ENCODE results near the gene RASGRP4.
"Not testable (repeated sequence)": the region's sequence is repeated elsewhere in the genome, so short reads cannot be mapped to it uniquely, and the experiment has no call there.

Gene RASGRP4

DNA sequence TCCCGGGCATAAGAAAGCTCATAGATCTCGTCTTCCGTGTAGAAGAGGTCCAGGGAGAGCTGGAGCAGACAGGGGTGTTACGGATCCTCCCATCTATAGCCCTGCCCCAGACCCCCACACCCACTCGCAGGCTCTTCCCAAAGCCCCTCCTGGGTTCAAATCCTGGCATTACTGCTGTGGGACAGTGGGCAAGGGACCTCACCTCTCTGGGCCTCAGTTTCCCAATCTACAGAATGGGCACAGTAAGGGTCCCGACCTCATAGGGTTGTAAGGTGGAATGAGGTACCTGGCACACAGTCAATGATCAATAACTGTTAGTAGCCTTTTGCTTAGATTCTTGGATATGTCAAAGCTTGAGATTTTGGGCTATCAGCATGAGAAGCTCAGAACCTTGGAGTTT, 12.6 kb downstream of the RASGRP4 start:
- Histone ChIP-seq H3K36me3 (ENCODE audit: control insufficient read depth in 2 of 2, insufficient read depth in 2 of 2, low read length in 2 of 2) (no peaks in the 10 kb centered on the region), H3K27me3 (ENCODE audit: control insufficient read depth in 1 of 2, insufficient read depth in 2 of 2, low read length in 2 of 2) (peaks cover 13 to 18% of the 10 kb centered on the region in 2 donors), H3K4me1 (ENCODE audit: control insufficient read depth, insufficient read depth, low read length) (peaks cover 8% of the 10 kb centered on the region), H3K27ac (ENCODE audit: low read length) (no peak overlapping the region), H3K9ac (ENCODE audit: low read length in 2 of 2) (no peak overlapping the region), H3K9me3 (ENCODE audit: control insufficient read depth in 2 of 2, low read length in 2 of 2) (no peaks in the 10 kb centered on the region), H3K4me3 (ENCODE audit: low read length in 2 of 2) (no peak overlapping the region)

DNA sequence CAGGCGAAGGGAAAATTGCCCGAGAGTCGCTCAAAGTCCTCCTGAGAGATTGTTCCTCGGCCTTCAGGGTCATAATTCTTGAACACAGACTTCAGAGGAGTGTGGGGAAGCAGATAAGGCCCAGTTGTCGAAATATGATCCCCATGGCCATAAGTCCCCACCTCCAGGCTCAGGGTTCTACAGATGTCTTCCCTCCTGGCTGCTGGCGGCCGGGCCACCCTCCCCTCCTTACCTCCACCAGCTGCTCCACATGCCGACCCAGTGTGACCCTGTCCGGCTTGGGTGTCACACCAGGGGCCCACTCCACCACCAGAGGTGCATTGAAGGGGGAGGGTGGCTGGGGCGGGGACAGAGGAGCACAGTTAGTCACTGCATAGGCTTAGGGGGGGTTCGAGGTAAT, 13.1 kb downstream of the RASGRP4 start:
- peaks cover 5% of the 10 kb centered on the region for H3K4me1 ChIP-seq (ENCODE audit: control insufficient read depth, insufficient read depth, low read length)
- no peaks in the 10 kb centered on the region for H3K9me3 ChIP-seq (ENCODE audit: control insufficient read depth in 2 of 2, low read length in 2 of 2)
- no peak overlapping the region for H3K4me3 ChIP-seq (ENCODE audit: low read length in 2 of 2)
- no peaks in the 10 kb centered on the region for H3K36me3 ChIP-seq (ENCODE audit: control insufficient read depth in 2 of 2, insufficient read depth in 2 of 2, low read length in 2 of 2)
- peaks cover 9 to 13% of the 10 kb centered on the region in 2 donors for H3K27me3 ChIP-seq (ENCODE audit: control insufficient read depth in 1 of 2, insufficient read depth in 2 of 2, low read length in 2 of 2)
- no peak overlapping the region for H3K27ac ChIP-seq (ENCODE audit: low read length)
- no peak overlapping the region for H3K9ac ChIP-seq (ENCODE audit: low read length in 2 of 2)

DNA sequence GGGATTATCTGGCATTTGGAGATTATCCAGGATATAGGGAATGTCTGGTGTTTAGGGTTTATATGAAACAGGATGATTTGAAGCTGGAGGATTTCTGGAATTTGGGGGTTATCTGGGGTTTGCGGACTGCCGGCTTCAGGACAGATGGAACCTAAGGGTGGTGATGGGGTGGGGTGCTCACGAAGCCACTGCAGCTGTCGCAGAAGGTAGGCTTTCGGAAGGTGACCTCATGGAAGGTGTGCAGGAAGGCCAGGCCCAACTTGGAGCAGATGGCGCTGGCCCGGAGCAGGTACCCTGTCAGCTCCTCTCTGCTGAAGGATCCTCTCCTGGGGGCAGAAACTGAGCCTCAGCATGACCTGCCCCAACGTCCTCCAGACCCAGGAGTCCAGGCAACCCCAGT, 13.5 kb downstream of the RASGRP4 start:
- H3K36me3 ChIP-seq (ENCODE audit: control insufficient read depth in 2 of 2, insufficient read depth in 2 of 2, low read length in 2 of 2): no peaks in the 10 kb centered on the region
- no peaks in the 10 kb centered on the region for H3K4me1 ChIP-seq (ENCODE audit: control insufficient read depth, insufficient read depth, low read length)
- no peak overlapping the region for H3K27ac ChIP-seq (ENCODE audit: low read length)

DNA sequence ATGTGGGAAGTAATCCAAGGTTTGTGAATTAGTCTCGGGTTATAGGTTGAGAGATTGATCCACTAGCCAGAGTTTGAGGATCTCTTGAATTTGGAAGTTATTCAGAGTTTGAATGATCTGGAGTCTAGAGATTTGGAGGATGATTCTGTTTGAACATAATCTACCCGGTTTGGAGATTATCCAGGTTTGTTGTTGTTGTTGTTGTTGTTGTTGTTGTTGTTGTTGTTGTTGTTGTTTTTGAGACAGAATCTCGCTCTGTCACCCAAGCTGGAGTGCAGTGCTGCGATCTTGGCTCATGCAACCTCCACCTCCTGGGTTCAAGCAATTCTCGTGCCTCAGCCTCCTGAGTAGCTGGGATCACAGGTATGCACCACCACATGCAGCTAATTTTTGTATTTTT, 14.1 kb downstream of the RASGRP4 start:
- H3K27me3 ChIP-seq (ENCODE audit: control insufficient read depth in 1 of 2, insufficient read depth in 2 of 2, low read length in 2 of 2); H3K36me3 ChIP-seq (ENCODE audit: control insufficient read depth in 2 of 2, insufficient read depth in 2 of 2, low read length in 2 of 2); H3K4me1 ChIP-seq (ENCODE audit: control insufficient read depth, insufficient read depth, low read length); H3K27ac ChIP-seq (ENCODE audit: low read length); H3K9ac ChIP-seq (ENCODE audit: low read length in 2 of 2); H3K4me3 ChIP-seq (ENCODE audit: low read length in 2 of 2); H3K9me3 ChIP-seq (ENCODE audit: control insufficient read depth in 2 of 2, low read length in 2 of 2): not testable (repeated sequence)

More for the DNA sequence above, 13.5 kb downstream of the RASGRP4 start:
- H3K27me3 ChIP-seq (ENCODE audit: control insufficient read depth in 1 of 2, insufficient read depth in 2 of 2, low read length in 2 of 2): peaks cover 6 to 10% of the 10 kb centered on the region in 2 donors
- no peaks in the 10 kb centered on the region for H3K9me3 ChIP-seq (ENCODE audit: control insufficient read depth in 2 of 2, low read length in 2 of 2)
- H3K4me3 ChIP-seq (ENCODE audit: low read length in 2 of 2): no peak overlapping the region
- no peak overlapping the region for H3K9ac ChIP-seq (ENCODE audit: low read length in 2 of 2)

DNA sequence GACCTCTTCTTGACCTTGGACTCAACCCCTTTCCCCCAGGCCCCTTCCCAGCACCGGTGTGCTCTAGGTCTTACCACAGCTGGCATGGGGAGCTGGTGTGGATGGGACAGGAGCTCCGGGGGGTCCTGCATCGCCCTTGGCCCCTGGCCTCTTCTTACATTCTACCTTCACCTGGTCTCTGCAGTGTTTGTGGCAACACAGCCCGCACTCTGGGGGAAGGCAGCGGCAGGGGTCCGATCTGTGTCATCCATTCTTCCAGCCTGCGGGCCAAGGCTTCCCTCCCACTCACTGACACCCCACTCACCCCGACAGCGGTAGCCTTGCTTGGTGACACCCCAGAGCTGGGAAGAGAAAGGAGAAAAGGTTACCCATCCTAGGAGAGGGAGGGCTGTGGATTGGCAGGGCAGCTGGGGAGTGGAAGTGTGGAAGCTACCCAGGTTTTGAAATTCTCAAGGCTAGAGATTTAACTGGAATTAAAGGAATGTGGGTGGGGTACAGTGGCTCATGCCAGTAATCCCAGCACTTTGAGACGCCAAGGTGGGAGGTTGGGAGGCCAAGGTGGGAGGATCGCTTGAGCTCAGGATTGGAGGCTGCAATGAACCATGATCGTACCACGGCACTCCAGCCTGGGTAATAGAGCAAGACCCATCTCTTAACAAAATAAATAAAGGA, 14.8 kb downstream of the RASGRP4 start:
- H3K27me3 ChIP-seq (ENCODE audit: control insufficient read depth in 1 of 2, insufficient read depth in 2 of 2, low read length in 2 of 2): peaks cover 3 to 6% of the 10 kb centered on the region in 2 donors
- H3K4me3 ChIP-seq (ENCODE audit: low read length in 2 of 2): no peak overlapping the region
- H3K9ac ChIP-seq (ENCODE audit: low read length in 2 of 2): no peak overlapping the region
- peaks cover 3 to 5% of the 10 kb centered on the region in 2 donors for H3K36me3 ChIP-seq (ENCODE audit: control insufficient read depth in 2 of 2, insufficient read depth in 2 of 2, low read length in 2 of 2)
- H3K27ac ChIP-seq (ENCODE audit: low read length): no peak overlapping the region
- no peaks in the 10 kb centered on the region for H3K4me1 ChIP-seq (ENCODE audit: control insufficient read depth, insufficient read depth, low read length)
- H3K9me3 ChIP-seq (ENCODE audit: control insufficient read depth in 2 of 2, low read length in 2 of 2): no peaks in the 10 kb centered on the region

DNA sequence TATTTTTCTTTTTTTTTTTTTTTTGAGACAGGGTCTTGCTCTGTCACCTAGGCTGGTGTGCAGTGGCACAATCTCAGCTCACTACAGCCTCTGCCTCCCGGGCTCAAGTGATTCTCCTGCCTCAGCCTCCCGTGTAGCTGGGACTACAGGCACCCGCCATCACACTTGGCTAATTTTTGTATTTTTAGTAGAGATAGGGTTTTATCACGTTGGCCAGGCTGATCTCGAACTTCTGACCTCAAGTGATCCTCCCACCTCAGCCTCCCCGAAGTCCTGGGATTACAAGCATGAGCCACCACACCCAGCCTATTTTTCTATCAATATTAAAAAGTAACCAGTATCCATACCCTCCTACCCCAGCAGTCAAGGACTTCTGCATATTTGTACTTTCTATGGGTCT, 15.6 kb downstream of the RASGRP4 start:
- H3K36me3 ChIP-seq (ENCODE audit: control insufficient read depth in 2 of 2, insufficient read depth in 2 of 2, low read length in 2 of 2); H3K9ac ChIP-seq (ENCODE audit: low read length in 2 of 2); H3K4me1 ChIP-seq (ENCODE audit: control insufficient read depth, insufficient read depth, low read length); H3K27ac ChIP-seq (ENCODE audit: low read length); H3K27me3 ChIP-seq (ENCODE audit: control insufficient read depth in 1 of 2, insufficient read depth in 2 of 2, low read length in 2 of 2); H3K4me3 ChIP-seq (ENCODE audit: low read length in 2 of 2); H3K9me3 ChIP-seq (ENCODE audit: control insufficient read depth in 2 of 2, low read length in 2 of 2): not testable (repeated sequence)

DNA sequence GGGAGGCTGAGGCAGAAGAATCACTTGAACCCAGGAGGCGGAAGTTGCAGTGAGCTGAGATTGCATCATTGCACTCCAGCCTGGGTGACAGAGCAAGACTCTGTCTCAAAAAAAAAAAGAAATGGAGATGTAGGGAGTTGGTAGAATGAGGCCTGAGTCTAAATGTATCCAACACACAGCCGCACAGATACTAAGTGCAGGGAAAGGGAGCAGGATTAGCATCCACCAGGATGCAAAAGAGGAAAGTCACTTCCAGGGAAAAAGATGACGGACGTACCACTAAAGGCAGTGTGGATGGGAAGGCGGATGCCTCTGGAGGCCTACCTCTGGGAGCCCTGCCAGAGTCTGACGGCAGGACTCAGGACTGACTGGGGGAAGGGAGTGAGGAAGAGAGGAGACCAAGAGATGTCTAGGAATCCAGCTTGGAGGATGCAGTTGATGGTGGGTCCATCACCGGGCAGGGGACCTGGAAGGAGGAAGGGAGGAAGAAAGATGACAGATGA, 16.3 kb downstream of the RASGRP4 start:
- Histone ChIP-seq H3K27me3 (ENCODE audit: control insufficient read depth in 1 of 2, insufficient read depth in 2 of 2, low read length in 2 of 2) (peaks cover 3 to 4% of the 10 kb centered on the region in 2 donors), H3K4me1 (ENCODE audit: control insufficient read depth, insufficient read depth, low read length) (no peaks in the 10 kb centered on the region), H3K4me3 (ENCODE audit: low read length in 2 of 2) (no peak overlapping the region), H3K9me3 (ENCODE audit: control insufficient read depth in 2 of 2, low read length in 2 of 2) (no peaks in the 10 kb centered on the region), H3K9ac (ENCODE audit: low read length in 2 of 2) (no peak overlapping the region), H3K36me3 (ENCODE audit: control insufficient read depth in 2 of 2, insufficient read depth in 2 of 2, low read length in 2 of 2) (peaks cover 3 to 8% of the 10 kb centered on the region in 2 donors), H3K27ac (ENCODE audit: low read length) (no peak overlapping the region)

DNA sequence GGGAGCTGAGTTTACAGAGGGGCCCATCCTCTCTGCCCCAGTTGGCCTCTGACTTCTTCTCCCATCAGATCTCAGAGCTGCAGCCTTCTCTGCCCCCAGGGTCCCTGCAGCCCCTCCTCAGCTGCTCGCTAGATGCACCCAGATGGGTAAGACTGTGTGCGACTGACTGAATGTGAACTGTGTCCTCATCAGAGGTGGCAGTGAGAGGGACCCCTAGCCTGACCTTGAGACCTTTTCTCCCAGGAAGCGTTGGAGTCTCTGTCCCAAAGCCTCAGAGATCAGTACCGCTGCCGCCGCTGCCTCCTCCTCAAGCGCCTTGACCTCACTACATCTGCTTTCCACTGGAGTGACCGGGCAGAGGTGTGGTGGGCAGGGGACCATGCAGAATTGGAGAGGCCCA, 20.7 kb downstream of the RASGRP4 start:
- peaks cover 3% of the 10 kb centered on the region for H3K4me1 ChIP-seq (ENCODE audit: control insufficient read depth, insufficient read depth, low read length)
- no peak overlapping the region for H3K4me3 ChIP-seq (ENCODE audit: low read length in 2 of 2)
- H3K36me3 ChIP-seq (ENCODE audit: control insufficient read depth in 2 of 2, insufficient read depth in 2 of 2, low read length in 2 of 2): peaks cover 3 to 8% of the 10 kb centered on the region in 2 donors
- H3K27me3 ChIP-seq (ENCODE audit: control insufficient read depth in 1 of 2, insufficient read depth in 2 of 2, low read length in 2 of 2): peaks cover 6 to 12% of the 10 kb centered on the region in 2 donors
- H3K9me3 ChIP-seq (ENCODE audit: control insufficient read depth in 2 of 2, low read length in 2 of 2): no peaks in the 10 kb centered on the region
- H3K9ac ChIP-seq (ENCODE audit: low read length in 2 of 2): no peak overlapping the region
- H3K27ac ChIP-seq (ENCODE audit: low read length): no peak overlapping the region

DNA sequence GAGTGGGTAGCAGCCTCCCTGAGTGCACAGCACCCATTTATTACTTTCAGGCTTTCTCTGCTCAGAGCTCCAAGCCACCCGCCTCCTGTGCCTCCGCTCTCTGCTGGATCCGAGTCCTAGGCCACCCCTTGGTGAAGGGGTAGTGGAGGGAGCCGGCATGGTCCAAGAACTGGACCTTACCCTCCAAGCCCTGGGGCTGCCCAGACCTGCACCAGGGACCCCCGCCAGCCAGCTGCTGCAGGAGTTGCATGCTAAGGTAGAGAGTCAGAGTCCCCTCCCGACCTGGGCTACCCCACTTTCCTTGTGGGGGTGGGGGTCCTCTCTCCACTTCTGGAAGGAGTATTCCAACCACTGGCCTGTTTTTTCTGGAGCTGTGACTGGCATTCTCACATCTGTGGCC, 21.2 kb downstream of the RASGRP4 start:
- Histone ChIP-seq H3K9me3 (ENCODE audit: control insufficient read depth in 2 of 2, low read length in 2 of 2) (no peaks in the 10 kb centered on the region), H3K27ac (ENCODE audit: low read length) (no peak overlapping the region), H3K4me3 (ENCODE audit: low read length in 2 of 2) (no peak overlapping the region), H3K4me1 (ENCODE audit: control insufficient read depth, insufficient read depth, low read length) (peaks cover 3% of the 10 kb centered on the region), H3K36me3 (ENCODE audit: control insufficient read depth in 2 of 2, insufficient read depth in 2 of 2, low read length in 2 of 2) (peaks cover 3 to 8% of the 10 kb centered on the region in 2 donors), H3K27me3 (ENCODE audit: control insufficient read depth in 1 of 2, insufficient read depth in 2 of 2, low read length in 2 of 2) (peaks cover 10 to 15% of the 10 kb centered on the region in 2 donors), H3K9ac (ENCODE audit: low read length in 2 of 2) (no peak overlapping the region)

DNA sequence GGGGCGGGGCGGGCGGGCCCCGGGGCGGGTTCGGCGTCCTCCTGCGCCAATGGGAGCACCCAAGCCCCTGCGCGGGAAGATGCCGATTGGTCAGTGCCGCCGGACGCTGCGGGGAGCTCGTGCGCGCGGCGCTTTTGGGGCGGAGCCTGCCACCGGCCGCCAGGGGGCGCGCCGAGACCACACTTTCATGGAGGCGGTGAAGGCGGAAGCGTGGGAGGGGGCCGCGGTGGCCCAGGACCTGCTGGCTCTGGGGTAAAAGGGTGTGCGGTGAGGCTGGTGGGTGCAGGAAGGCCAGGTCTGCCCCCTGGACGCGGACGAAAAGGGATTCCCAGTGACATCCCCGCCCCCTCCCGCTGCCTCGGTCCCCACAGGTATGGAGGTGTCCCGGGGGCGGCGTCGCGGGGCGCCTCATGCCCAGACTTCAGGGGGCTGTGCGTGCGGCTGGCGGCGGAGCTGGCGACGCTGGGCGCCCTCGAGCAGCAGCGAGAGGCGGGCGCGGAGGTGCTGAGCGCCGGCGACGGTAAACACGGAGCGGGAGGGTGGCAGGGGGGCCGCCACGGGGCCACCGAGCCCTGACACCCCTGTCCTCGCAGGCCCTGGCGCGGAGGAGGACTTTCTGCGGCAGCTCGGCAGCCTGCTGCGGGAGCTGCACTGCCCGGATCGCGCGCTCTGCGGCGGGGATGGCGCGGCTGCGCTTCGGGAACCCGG, 22.9 kb downstream of the RASGRP4 start, which contains the start of gene FAM98C:
TSS of gene FAM98C (plus strand) at position 127 of the 708 bp plus-strand sequence. CDS start at position 188, 61 bp downstream.
- no peaks in the 10 kb centered on the region for H3K9me3 ChIP-seq (ENCODE audit: control insufficient read depth in 2 of 2, low read length in 2 of 2)
- H3K4me3 ChIP-seq (ENCODE audit: low read length in 2 of 2): peak within 1 kb of the TSS; percentile 82 to 90
- H3K36me3 ChIP-seq (ENCODE audit: control insufficient read depth in 2 of 2, insufficient read depth in 2 of 2, low read length in 2 of 2): peaks cover 3 to 8% of the 10 kb centered on the region in 2 donors
- H3K27ac ChIP-seq (ENCODE audit: low read length): no peak within 1 kb of the TSS
- H3K27me3 ChIP-seq (ENCODE audit: control insufficient read depth in 1 of 2, insufficient read depth in 2 of 2, low read length in 2 of 2): peaks cover 23 to 27% of the 10 kb centered on the region in 2 donors
- H3K4me1 ChIP-seq (ENCODE audit: control insufficient read depth, insufficient read depth, low read length): peaks cover 3% of the 10 kb centered on the region
- peak within 1 kb of the TSS; percentile 69 to 72 for H3K9ac ChIP-seq (ENCODE audit: low read length in 2 of 2)

DNA sequence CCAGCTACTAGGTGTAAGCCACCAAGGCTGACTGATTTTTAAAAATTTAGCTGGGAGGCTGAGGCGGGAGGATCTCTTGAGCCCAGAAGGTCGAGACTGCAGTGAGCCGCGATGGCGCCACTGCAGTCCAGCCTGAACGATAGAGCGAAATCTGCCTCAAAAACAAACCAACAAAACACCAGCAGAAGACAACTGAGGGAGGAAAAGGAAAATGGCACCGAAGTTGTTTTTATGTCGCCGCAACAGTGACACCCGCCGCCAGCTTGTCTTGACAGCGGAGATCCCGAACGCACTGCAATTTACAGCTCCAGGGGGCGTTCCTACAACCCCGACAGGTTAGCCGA, 23.4 kb downstream of the RASGRP4 start:
- peaks cover 3% of the 10 kb centered on the region for H3K4me1 ChIP-seq (ENCODE audit: control insufficient read depth, insufficient read depth, low read length)
- no peak overlapping the region for H3K9ac ChIP-seq (ENCODE audit: low read length in 2 of 2)
- peaks cover 3 to 8% of the 10 kb centered on the region in 2 donors for H3K36me3 ChIP-seq (ENCODE audit: control insufficient read depth in 2 of 2, insufficient read depth in 2 of 2, low read length in 2 of 2)
- H3K27me3 ChIP-seq (ENCODE audit: control insufficient read depth in 1 of 2, insufficient read depth in 2 of 2, low read length in 2 of 2): peaks cover 26 to 31% of the 10 kb centered on the region in 2 donors
- H3K4me3 ChIP-seq (ENCODE audit: low read length in 2 of 2): peak overlapping the region; percentile 62 to 90
- no peak overlapping the region for H3K27ac ChIP-seq (ENCODE audit: low read length)
- H3K9me3 ChIP-seq (ENCODE audit: control insufficient read depth in 2 of 2, low read length in 2 of 2): no peaks in the 10 kb centered on the region

Data from stomach smooth muscle (tissue), 2 donors.